LNCaP clone FGC (cell line): ENCODE data around the gene SSR4.
A peak's percentile ranks its signal among the peaks of the same experiment; 100 is the strongest.

ENCODE experiments used
- DNase-seq: peaks from one replicate; pipeline ENCODE4 v3.0.0-alpha.2; 2011; ENCODE audit warnings: low read depth
- H3K4me3 ChIP-seq: 2 replicates; pipeline ENCODE4 v1.5.1; 2011; ENCODE audit warnings: mild to moderate bottlenecking, low read depth, low read length, control low read depth
- CTCF ChIP-seq: IDR thresholded peaks from 2 replicates; pipeline ENCODE4 v1.5.1; 2012; ENCODE audit warnings: mild to moderate bottlenecking; ENCODE audit not compliant: control insufficient read depth, insufficient read depth; ENCODE audit errors: extremely low read depth

SSR4 gene

DNA sequence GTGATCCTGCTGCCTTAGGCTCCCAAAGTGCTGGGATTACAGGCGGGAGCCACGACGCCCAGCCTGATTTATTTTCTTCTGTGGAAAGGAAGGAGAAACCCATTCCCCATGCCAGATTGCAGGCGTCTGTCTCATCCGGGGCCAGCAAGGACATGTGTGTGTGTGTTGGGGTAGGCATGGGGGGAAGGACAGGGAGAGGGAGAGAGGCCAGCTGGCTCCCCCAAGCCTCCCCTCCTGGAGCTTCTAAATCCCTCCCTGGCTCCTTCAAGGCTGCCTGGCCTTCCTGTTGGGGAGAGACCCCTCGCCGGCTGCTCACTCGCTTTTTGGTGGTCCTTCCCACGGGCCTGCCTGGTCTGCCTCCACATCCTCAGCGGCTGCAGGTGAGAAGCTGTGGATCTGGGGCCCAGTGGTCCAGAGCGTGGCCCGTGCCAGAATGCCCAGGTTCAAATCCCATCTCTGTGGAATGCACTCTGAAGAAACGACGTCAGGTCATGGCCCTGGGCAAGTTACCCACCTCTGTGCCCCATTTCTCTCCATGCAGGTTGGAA, 31.8 kb upstream of the SSR4 start:
- no peak overlapping the region for H3K4me3 ChIP-seq
- DNase-seq = no peak
- no peak for TF ChIP-seq CTCF

GRCh38 chrX:153763298-153763932, 31.1 kb upstream of the SSR4 start:
- no peak overlapping the region for H3K4me3 ChIP-seq
- no peak for TF ChIP-seq CTCF
- no peak for DNase-seq

DNA sequence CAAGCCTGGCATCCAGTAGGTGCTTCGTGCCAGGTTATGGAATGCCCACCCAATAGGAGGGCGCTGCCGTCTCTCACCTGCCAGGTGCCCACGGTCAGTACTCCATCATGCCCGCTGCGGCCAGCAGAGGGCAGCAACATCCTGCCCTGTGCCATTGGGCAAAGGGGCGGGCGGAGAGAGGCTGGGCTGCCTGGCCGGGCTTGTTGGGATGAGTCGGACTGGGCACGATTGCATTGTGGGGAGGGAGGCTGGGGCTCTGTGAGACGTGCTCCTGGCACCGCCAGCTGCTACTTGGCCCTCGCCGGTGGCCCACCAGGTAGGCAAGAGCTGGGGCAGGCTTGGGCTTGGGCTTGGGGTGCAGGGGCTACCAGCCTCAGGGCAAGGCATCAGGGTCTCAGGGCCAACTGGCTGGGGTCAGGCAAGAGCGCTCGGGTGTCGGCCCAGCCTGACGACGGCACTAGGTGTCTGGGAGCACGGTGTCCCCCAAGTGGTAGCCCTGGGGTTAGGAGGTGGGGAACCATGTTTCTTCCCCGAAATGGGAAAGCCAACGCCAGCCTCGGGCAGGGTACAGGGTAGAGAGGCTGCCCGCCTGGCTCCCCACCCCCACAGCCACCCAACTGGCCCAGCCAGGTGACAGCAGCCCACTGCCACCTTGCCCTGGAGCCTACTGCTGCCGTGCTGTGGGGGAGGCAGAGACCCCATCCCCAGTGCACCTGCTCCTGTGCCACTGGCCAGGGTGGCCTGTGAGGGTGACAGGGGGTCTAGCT, 30.3 kb upstream of the SSR4 start, which contains the start of gene PLXNB3:
Gene PLXNB3, plus strand, starts transcription at position 261 of the 767 bp plus-strand sequence. CDS start 1,287 bp downstream, outside the sequence.
- peak; percentile 42 for DNase-seq
- peak within 1 kb of the TSS; percentile 68 for H3K4me3 ChIP-seq
- peak; percentile 92 for TF ChIP-seq CTCF

GRCh38 chrX:153764786-153765137, 29.7 kb upstream of the SSR4 start:
- peak overlapping the region; percentile 68 for H3K4me3 ChIP-seq
- no peak for TF ChIP-seq CTCF
- no peak for DNase-seq

DNA sequence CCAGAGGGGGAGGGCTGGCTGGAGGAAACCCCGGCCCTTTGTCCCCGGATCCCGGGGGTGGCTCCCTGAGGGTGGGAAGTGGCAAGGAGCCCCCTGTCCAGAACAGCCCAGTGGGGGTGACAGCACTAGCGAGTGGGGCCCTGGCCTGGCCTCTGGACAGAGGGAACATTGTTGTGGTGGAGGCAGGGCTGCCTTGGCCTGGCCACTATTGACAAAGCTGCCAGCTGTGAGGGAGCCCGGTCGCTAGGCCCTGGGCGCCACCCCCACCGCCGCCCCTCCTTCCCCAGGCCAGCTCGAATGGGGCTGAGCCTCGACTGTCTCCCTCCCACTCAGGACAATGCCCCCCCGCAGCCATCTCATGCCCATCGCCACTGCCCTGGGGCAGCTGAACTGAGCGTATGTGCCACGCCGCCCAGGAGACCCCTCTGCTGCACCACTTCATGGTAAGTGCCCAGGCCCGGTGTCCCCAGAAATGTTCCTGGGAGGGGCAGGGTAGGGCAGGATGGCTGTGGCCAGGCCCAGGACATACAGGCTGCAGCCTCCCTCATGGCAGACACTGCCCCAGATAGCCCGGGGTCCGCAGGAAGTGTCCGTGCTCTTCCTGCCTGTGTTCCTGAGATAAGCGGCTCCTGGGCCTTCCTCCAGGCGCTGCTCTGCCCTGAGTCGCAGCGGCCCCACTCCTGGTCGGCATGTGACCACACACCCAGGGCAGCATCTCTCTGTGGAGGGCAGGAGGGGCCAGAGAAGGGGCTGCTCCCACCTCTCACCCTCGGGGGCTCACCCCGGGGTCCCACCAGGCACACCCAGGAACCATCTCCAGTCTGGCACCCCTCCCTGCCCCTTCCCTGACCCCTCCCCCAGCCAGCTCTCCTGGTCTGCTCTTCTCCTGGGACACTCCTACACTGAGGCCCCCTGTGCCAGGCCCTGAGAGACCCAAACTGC, 29.1 kb upstream of the SSR4 start:
- H3K4me3 ChIP-seq = peak overlapping the region; percentile 68
- TF ChIP-seq CTCF = no peak
- DNase-seq = no peak

- no peak overlapping the region for H3K4me3 ChIP-seq
- no peak for DNase-seq
- no peak for TF ChIP-seq CTCF
Measured at GRCh38 chrX:153766098-153766817, 28.2 kb upstream of the SSR4 start.
